HUES6 (cell line): Measurements from ENCODE around the gene PLD3.

Source experiments
- H3K27ac ChIP-seq: 2 replicates; pipeline ENCODE4 v1.7.0; 2013; ENCODE audit warnings: low read depth, mild to moderate bottlenecking, low read length, inconsistent platforms
- H3K27me3 ChIP-seq: 2 replicates; pipeline ENCODE4 v1.6.1; 2013; ENCODE audit warnings: low read length; ENCODE audit not compliant: control insufficient read depth, insufficient read depth
- H3K36me3 ChIP-seq: 2 replicates; pipeline ENCODE4 v1.6.1; 2013; ENCODE audit warnings: low read length; ENCODE audit not compliant: control insufficient read depth, insufficient read depth
- H3K4me1 ChIP-seq: 2 replicates; pipeline ENCODE4 v1.6.1; 2013; ENCODE audit warnings: low read length; ENCODE audit not compliant: control insufficient read depth, insufficient read depth
- H3K4me3 ChIP-seq: 2 replicates; pipeline ENCODE4 v1.5.1; 2013; ENCODE audit warnings: low read depth, low read length
- H3K9ac ChIP-seq: one replicate; pipeline ENCODE4 v1.6.1; 2013; ENCODE audit warnings: mild to moderate bottlenecking, low read length
- H3K9me3 ChIP-seq: 2 replicates; pipeline ENCODE4 v1.6.1; 2013; ENCODE audit warnings: low read depth, low read length; ENCODE audit not compliant: control insufficient read depth, insufficient read depth

PLD3 gene

GRCh38 chr19:40425450-40426287, 77.2 kb downstream of the PLD3 start, which contains the start of gene SERTAD1:
Gene SERTAD1 (minus strand): TSS chr19:40425992. CDS start chr19:40423546, 2,446 bp downstream.
- Histone ChIP-seq H3K4me1 (peaks cover 5% of the 10 kb centered on the region; the same call in 1 of the 2 replicates), H3K9me3 (no peaks in the 10 kb centered on the region), H3K27ac (peak within 1 kb of the TSS; percentile 84; the same call in 1 of the 2 replicates)

More at GRCh38 chr19:40425450-40426287, 77.2 kb downstream of the PLD3 start, which contains the start of gene SERTAD1:
- no peaks in the 10 kb centered on the region for H3K27me3 ChIP-seq
- H3K36me3 ChIP-seq: peaks cover 12% of the 10 kb centered on the region
- H3K9ac ChIP-seq: peak within 1 kb of the TSS; percentile 91
- H3K4me3 ChIP-seq: peak within 1 kb of the TSS; percentile 70
